Measurements from ENCODE around the gene PREX1. TPM values are rescaled to one million over a fixed set of nuclear protein-coding genes. Genes with fewer than 3 reads are reported as not detected.
"Not testable (repeated sequence)": the region's sequence is repeated elsewhere in the genome, so short reads cannot be mapped to it uniquely, and the experiment has no call there.

Gene PREX1
- total and polyA plus RNA-seq, 9 donors: 3.8 to 13.6 (median 6.7) TPM

GRCh38 chr20:48781634-48782033, 46.2 kb downstream of the PREX1 start:
- H3K36me3 ChIP-seq: no peaks in the 10 kb centered on the region
- intact Hi-C loops (cut with DNase I): no loop called here
- no peak for DNase-seq
- H3K4me3 ChIP-seq: no peak overlapping the region
- no peak for TF ChIP-seq CTCF (IDR thresholded peaks at IDR 0.05)
- no peak for TF ChIP-seq EP300 (IDR thresholded peaks at IDR 0.05)
- TF ChIP-seq POLR2A (IDR thresholded peaks at IDR 0.05): no peak
- H3K27ac ChIP-seq: no peak overlapping the region
- no peaks in the 10 kb centered on the region for H3K27me3 ChIP-seq
- H3K4me1 ChIP-seq (ENCODE audit: insufficient read depth): no peaks in the 10 kb centered on the region
- no peaks in the 10 kb centered on the region for H3K9me3 ChIP-seq
- WGBS, 3 donors: 80 to 88% (median 86%) methylated on average over 1 of the region's 1 CpG

- Histone ChIP-seq H3K27ac (no peak overlapping the region), H3K9me3 (no peaks in the 10 kb centered on the region), H3K27me3 (no peaks in the 10 kb centered on the region), H3K36me3 (no peaks in the 10 kb centered on the region), H3K4me3 (no peak overlapping the region), H3K4me1 (ENCODE audit: insufficient read depth) (no peaks in the 10 kb centered on the region)
- WGBS, 3 donors: 94 to 97% (median 96%) methylated on average over 2 of the region's 2 CpGs
- no peak for DNase-seq
- intact Hi-C loops (cut with DNase I): no loop called here
- TF ChIP-seq CTCF (IDR thresholded peaks at IDR 0.05) (no peak), POLR2A (IDR thresholded peaks at IDR 0.05) (no peak), EP300 (IDR thresholded peaks at IDR 0.05) (no peak)
These were observed 48.4 kb downstream of the PREX1 start for GRCh38 chr20:48779435-48779834.

GRCh38 chr20:48777821-48778220, 50.0 kb downstream of the PREX1 start:
- H3K27ac ChIP-seq: no peak overlapping the region
- no peaks in the 10 kb centered on the region for H3K27me3 ChIP-seq
- no peak for DNase-seq
- no peaks in the 10 kb centered on the region for H3K36me3 ChIP-seq
- intact Hi-C loops (cut with DNase I): no loop called here
- TF ChIP-seq EP300 (IDR thresholded peaks at IDR 0.05): no peak
- no peak for TF ChIP-seq POLR2A (IDR thresholded peaks at IDR 0.05)
- no peak for TF ChIP-seq CTCF (IDR thresholded peaks at IDR 0.05)
- no peaks in the 10 kb centered on the region for H3K4me1 ChIP-seq (ENCODE audit: insufficient read depth)
- H3K9me3 ChIP-seq: no peaks in the 10 kb centered on the region
- H3K4me3 ChIP-seq: no peak overlapping the region
- WGBS, 3 donors: 85 to 93% (median 89%) methylated on average over 4 of the region's 4 CpGs

- 91 to 95% (median 95%) methylated on average over 8 of the region's 8 CpGs for WGBS, 3 donors
- Histone ChIP-seq H3K4me3 (no peak overlapping the region), H3K36me3 (no peaks in the 10 kb centered on the region), H3K27me3 (no peaks in the 10 kb centered on the region), H3K27ac (no peak overlapping the region), H3K4me1 (ENCODE audit: insufficient read depth) (no peaks in the 10 kb centered on the region), H3K9me3 (no peaks in the 10 kb centered on the region)
- no peak for TF ChIP-seq EP300 (IDR thresholded peaks at IDR 0.05)
- TF ChIP-seq CTCF (IDR thresholded peaks at IDR 0.05): no peak
- intact Hi-C loops (cut with DNase I): no loop called here
- no peak for DNase-seq
These were observed 50.8 kb downstream of the PREX1 start for GRCh38 chr20:48777005-48777404.

GRCh38 chr20:48776306-48776705, 51.5 kb downstream of the PREX1 start:
- DNase-seq: no peak
- no peaks in the 10 kb centered on the region for H3K9me3 ChIP-seq
- H3K36me3 ChIP-seq: no peaks in the 10 kb centered on the region
- no peaks in the 10 kb centered on the region for H3K27me3 ChIP-seq
- H3K4me1 ChIP-seq (ENCODE audit: insufficient read depth): peaks cover 2% of the 10 kb centered on the region
- no peak overlapping the region for H3K4me3 ChIP-seq
- TF ChIP-seq POLR2A (IDR thresholded peaks at IDR 0.05): no peak
- TF ChIP-seq EP300 (IDR thresholded peaks at IDR 0.05): no peak
- no peak for TF ChIP-seq CTCF (IDR thresholded peaks at IDR 0.05)
- H3K27ac ChIP-seq: no peak overlapping the region
- intact Hi-C loops (cut with DNase I): no loop called here
- 73 to 95% (median 80%) methylated on average over 7 of the region's 7 CpGs for WGBS, 3 donors

GRCh38 chr20:48775545-48775944, 52.3 kb downstream of the PREX1 start:
- H3K27me3 ChIP-seq; H3K27ac ChIP-seq; H3K36me3 ChIP-seq; intact Hi-C loops (cut with DNase I); H3K4me1 ChIP-seq (ENCODE audit: insufficient read depth); H3K4me3 ChIP-seq; H3K9me3 ChIP-seq; DNase-seq: not testable (repeated sequence)
- whole genome bisulfite sequencing, 3 donors: 95 to 98% (median 97%) methylated on average over 6 to 7 of the region's 7 CpGs

Measured in ovary (tissue), 9 donors.